Measurements from ENCODE around the gene PICALM.
"Not testable (repeated sequence)": the region's sequence is repeated elsewhere in the genome, so short reads cannot be mapped to it uniquely, and the experiment has no call there.

PICALM gene

DNA sequence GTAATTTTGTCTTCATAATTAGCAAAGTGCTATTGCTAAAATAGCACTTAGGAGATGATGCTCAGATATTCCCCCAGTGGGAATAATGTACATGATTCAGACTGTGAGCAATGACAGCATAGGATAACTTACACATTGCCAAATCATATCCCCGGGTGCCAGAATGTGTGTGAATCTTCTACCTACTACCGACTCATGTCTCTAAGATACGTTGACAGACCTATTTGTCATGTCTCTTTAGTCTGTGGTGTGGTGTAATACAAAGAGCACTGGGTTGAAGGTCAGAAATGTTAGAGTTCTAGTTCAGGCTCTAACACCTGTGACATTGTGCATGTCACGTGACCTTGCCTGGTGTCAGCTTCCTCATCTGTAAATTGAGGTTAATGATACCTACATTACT, 31.0 kb upstream of the PICALM start:
- no peak overlapping the region for H2AFZ ChIP-seq
- no peak overlapping the region for H3K4me3 ChIP-seq (ENCODE audit: low read depth, low read length)
- H3K79me2 ChIP-seq: no peaks in the 10 kb centered on the region
- no peak overlapping the region for H3K9ac ChIP-seq
- no peaks in the 10 kb centered on the region for H3K4me1 ChIP-seq
- no peaks in the 10 kb centered on the region for H3K36me3 ChIP-seq (ENCODE audit: control insufficient read depth, insufficient read depth, low read length)
- no peak overlapping the region for H3K27ac ChIP-seq
- no peaks in the 10 kb centered on the region for H3K27me3 ChIP-seq (ENCODE audit: control insufficient read depth, insufficient read depth, low read length)
- no peaks in the 10 kb centered on the region for H3K9me3 ChIP-seq (ENCODE audit: control insufficient read depth, low read length)
- H3K4me2 ChIP-seq (ENCODE audit: low read length): no peak overlapping the region
- TF ChIP-seq, protein P1, sequence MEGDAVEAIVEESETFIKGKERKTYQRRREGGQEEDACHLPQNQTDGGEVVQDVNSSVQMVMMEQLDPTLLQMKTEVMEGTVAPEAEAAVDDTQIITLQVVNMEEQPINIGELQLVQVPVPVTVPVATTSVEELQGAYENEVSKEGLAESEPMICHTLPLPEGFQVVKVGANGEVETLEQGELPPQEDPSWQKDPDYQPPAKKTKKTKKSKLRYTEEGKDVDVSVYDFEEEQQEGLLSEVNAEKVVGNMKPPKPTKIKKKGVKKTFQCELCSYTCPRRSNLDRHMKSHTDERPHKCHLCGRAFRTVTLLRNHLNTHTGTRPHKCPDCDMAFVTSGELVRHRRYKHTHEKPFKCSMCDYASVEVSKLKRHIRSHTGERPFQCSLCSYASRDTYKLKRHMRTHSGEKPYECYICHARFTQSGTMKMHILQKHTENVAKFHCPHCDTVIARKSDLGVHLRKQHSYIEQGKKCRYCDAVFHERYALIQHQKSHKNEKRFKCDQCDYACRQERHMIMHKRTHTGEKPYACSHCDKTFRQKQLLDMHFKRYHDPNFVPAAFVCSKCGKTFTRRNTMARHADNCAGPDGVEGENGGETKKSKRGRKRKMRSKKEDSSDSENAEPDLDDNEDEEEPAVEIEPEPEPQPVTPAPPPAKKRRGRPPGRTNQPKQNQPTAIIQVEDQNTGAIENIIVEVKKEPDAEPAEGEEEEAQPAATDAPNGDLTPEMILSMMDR (IDR thresholded peaks at IDR 0.05): no peak

GRCh38 chr11:86097980-86098379, 29.1 kb upstream of the PICALM start:
- H3K4me1 ChIP-seq: no peaks in the 10 kb centered on the region
- no peak overlapping the region for H3K4me3 ChIP-seq (ENCODE audit: low read depth, low read length)
- no peak overlapping the region for H3K4me2 ChIP-seq (ENCODE audit: low read length)
- H3K27ac ChIP-seq: no peak overlapping the region
- no peaks in the 10 kb centered on the region for H3K36me3 ChIP-seq (ENCODE audit: control insufficient read depth, insufficient read depth, low read length)
- no peak overlapping the region for H2AFZ ChIP-seq
- H3K9me3 ChIP-seq (ENCODE audit: control insufficient read depth, low read length): no peaks in the 10 kb centered on the region
- H3K27me3 ChIP-seq (ENCODE audit: control insufficient read depth, insufficient read depth, low read length): no peaks in the 10 kb centered on the region
- no peaks in the 10 kb centered on the region for H3K79me2 ChIP-seq
- no peak overlapping the region for H3K9ac ChIP-seq
- TF ChIP-seq, protein P1 (IDR thresholded peaks at IDR 0.05): no peak

DNA sequence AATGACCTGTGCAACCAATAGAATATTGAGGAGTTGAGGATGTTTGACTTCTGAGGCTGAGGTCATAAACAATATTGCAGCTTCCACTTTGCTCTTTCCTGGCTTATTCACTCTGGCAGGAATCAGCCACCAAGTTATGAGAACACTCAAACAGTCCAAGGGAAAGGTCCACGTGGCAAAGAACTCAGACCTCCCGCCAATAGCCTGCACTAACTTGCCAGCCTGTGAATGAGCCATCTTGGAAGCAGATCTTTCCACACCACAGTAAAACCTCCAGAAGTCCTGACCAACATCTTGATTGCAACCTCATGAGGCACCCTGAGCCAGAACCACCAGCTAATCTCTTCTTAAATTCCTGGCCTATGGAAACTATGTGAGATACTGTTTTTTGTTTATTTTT, 22.7 kb upstream of the PICALM start:
- Histone ChIP-seq H3K27ac (no peak overlapping the region), H3K9me3 (ENCODE audit: control insufficient read depth, low read length) (no peaks in the 10 kb centered on the region), H3K4me3 (ENCODE audit: low read depth, low read length) (no peak overlapping the region), H3K36me3 (ENCODE audit: control insufficient read depth, insufficient read depth, low read length) (no peaks in the 10 kb centered on the region), H3K4me2 (ENCODE audit: low read length) (no peak overlapping the region), H3K9ac (no peak overlapping the region), H3K4me1 (no peaks in the 10 kb centered on the region), H3K79me2 (no peaks in the 10 kb centered on the region), H2AFZ (no peak overlapping the region), H3K27me3 (ENCODE audit: control insufficient read depth, insufficient read depth, low read length) (no peaks in the 10 kb centered on the region)
- TF ChIP-seq, protein P1 (IDR thresholded peaks at IDR 0.05): no peak

DNA sequence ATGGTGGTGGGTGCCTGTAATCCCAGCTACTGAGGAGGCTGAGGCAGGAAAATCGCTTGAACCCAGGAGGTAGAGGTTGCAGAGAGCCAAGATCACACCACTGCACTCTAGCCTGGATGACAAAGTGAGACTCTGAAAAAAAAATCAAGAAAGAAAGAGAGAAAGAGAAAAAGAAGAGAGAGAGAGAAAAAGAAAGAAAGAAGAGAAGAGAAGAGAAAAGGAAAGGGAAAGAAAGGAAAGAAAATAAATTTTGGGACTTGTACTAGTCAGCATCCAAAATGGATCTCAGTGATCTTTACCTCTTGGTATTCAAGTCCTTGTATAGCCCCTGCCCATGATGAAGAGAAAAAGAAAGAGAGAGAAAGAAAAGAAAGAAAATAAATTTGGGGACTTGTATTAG, 22.2 kb upstream of the PICALM start:
- TF ChIP-seq, protein P1 (IDR thresholded peaks at IDR 0.05): no peak
- no peak overlapping the region for H3K9ac ChIP-seq
- H3K79me2 ChIP-seq: no peaks in the 10 kb centered on the region
- no peak overlapping the region for H3K4me2 ChIP-seq (ENCODE audit: low read length)
- no peaks in the 10 kb centered on the region for H3K4me1 ChIP-seq
- no peak overlapping the region for H3K27ac ChIP-seq
- H3K27me3 ChIP-seq (ENCODE audit: control insufficient read depth, insufficient read depth, low read length): no peaks in the 10 kb centered on the region
- H3K4me3 ChIP-seq (ENCODE audit: low read depth, low read length): no peak overlapping the region
- H3K36me3 ChIP-seq (ENCODE audit: control insufficient read depth, insufficient read depth, low read length): no peaks in the 10 kb centered on the region
- no peaks in the 10 kb centered on the region for H3K9me3 ChIP-seq (ENCODE audit: control insufficient read depth, low read length)
- no peak overlapping the region for H2AFZ ChIP-seq

DNA sequence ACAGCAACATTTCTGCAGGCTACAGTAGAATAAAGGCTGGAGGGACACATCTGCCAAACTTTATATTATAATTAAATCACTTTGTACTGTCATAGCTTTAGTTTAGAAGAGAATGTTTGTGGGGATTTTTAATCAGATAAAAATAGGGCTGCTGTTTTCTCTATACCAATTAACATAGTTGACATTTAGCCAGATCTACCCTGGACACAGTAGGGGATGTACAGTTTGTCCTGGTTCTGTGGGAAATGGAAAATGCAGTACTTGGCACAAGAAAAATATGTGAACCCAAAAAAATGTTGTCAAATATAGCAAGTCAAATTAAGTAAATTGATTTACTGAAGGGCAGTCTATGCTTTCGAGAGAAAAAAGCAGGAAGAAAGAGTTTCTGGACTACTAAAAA, 20.8 kb upstream of the PICALM start:
- H3K4me3 ChIP-seq (ENCODE audit: low read depth, low read length): no peak overlapping the region
- H3K9ac ChIP-seq: no peak overlapping the region
- H3K27me3 ChIP-seq (ENCODE audit: control insufficient read depth, insufficient read depth, low read length): no peaks in the 10 kb centered on the region
- no peaks in the 10 kb centered on the region for H3K36me3 ChIP-seq (ENCODE audit: control insufficient read depth, insufficient read depth, low read length)
- H3K27ac ChIP-seq: no peak overlapping the region
- H3K4me1 ChIP-seq: no peaks in the 10 kb centered on the region
- H2AFZ ChIP-seq: no peak overlapping the region
- TF ChIP-seq, protein P1 (IDR thresholded peaks at IDR 0.05): no peak
- H3K4me2 ChIP-seq (ENCODE audit: low read length): no peak overlapping the region
- no peaks in the 10 kb centered on the region for H3K79me2 ChIP-seq
- no peaks in the 10 kb centered on the region for H3K9me3 ChIP-seq (ENCODE audit: control insufficient read depth, low read length)

GRCh38 chr11:86087688-86088087, 18.8 kb upstream of the PICALM start:
- H3K4me1 ChIP-seq; H3K27me3 ChIP-seq (ENCODE audit: control insufficient read depth, insufficient read depth, low read length); H3K4me3 ChIP-seq (ENCODE audit: low read depth, low read length); H3K9me3 ChIP-seq (ENCODE audit: control insufficient read depth, low read length); H3K79me2 ChIP-seq; H3K9ac ChIP-seq; H3K4me2 ChIP-seq (ENCODE audit: low read length); H3K36me3 ChIP-seq (ENCODE audit: control insufficient read depth, insufficient read depth, low read length); H2AFZ ChIP-seq; H3K27ac ChIP-seq: not testable (repeated sequence)
